Measurements from ENCODE around the gene MMP23B. TPM values are rescaled to one million over a fixed set of nuclear protein-coding genes. Genes with fewer than 3 reads are reported as not detected.

MMP23B gene
- total and polyA plus RNA-seq, 2 experiments from 2014 or later = 15.8 to 16.2 TPM

GRCh38 chr1:1582585-1583346 is 49.2 kb upstream of the MMP23B start:
- H3K27ac Mint-ChIP-seq = no peak overlapping the region
- TF ChIP-seq REST (IDR thresholded peaks at IDR 0.05; ENCODE audit: unreplicated experiment) = no peak
- TF ChIP-seq POLR2AphosphoS5 (IDR thresholded peaks at IDR 0.05; ENCODE audit: low read depth) = no peak
- no peak for TF ChIP-seq STAT1 (IDR thresholded peaks at IDR 0.05; ENCODE audit: unreplicated experiment)
- TF ChIP-seq ETS1 (IDR thresholded peaks at IDR 0.05) = no peak
- no peak for TF ChIP-seq CREB1 (CRISPR knock-in tag; IDR thresholded peaks at IDR 0.05; ENCODE audit: low read depth)
- no peak for TF ChIP-seq ZNF462 (CRISPR knock-in tag; IDR thresholded peaks at IDR 0.05)
- TF ChIP-seq ZNF114 (CRISPR knock-in tag; IDR thresholded peaks at IDR 0.05) = no peak
- TF ChIP-seq JUNB (IDR thresholded peaks at IDR 0.05; ENCODE audit: unreplicated experiment) = no peak
- TF ChIP-seq EZH2 (IDR thresholded peaks at IDR 0.05; ENCODE audit: low read depth, unreplicated experiment) = no peak
- no peak for TF ChIP-seq ZNF331 (CRISPR knock-in tag; IDR thresholded peaks at IDR 0.05; ENCODE audit: low read depth)
- no peak for TF ChIP-seq EZH2phosphoT487 (IDR thresholded peaks at IDR 0.05; ENCODE audit: unreplicated experiment)
- TF ChIP-seq CTCF (conservative IDR thresholded peaks at IDR 0.05; ENCODE audit: low read depth in 2 of 2) = no peak
- TF ChIP-seq NANOG (IDR thresholded peaks at IDR 0.05; ENCODE audit: borderline replicate concordance) = no peak
- no peaks in the 10 kb centered on the region for H3K27me3 ChIP-seq (ENCODE audit: insufficient read depth)
- H3K36me3 Mint-ChIP-seq (ENCODE audit: low read depth) = no peaks in the 10 kb centered on the region
- no peak overlapping the region for H3K27ac ChIP-seq (ENCODE audit: low read depth)
- H3K9me2 ChIP-seq (ENCODE audit: insufficient read depth) = no peaks in the 10 kb centered on the region
- peaks cover 5% of the 10 kb centered on the region for H3K27me3 Mint-ChIP-seq (ENCODE audit: insufficient read depth, low read depth, poor library complexity)
- no peaks in the 10 kb centered on the region for H3K4me1 ChIP-seq (ENCODE audit: insufficient read depth)
- DNase-seq (ENCODE audit: low spot score) (no peak), ATAC-seq (no peak)
- H4K20me1 ChIP-seq (replicated peaks; ENCODE audit: insufficient read depth) = no peaks in the 10 kb centered on the region
- H3K79me2 ChIP-seq (replicated peaks; ENCODE audit: insufficient read depth) = no peaks in the 10 kb centered on the region
- no peaks in the 10 kb centered on the region for H3K36me3 ChIP-seq (ENCODE audit: insufficient read depth)
- no peak overlapping the region for H3K4me3 Mint-ChIP-seq
- H3K9me3 Mint-ChIP-seq = no peaks in the 10 kb centered on the region
- no peak overlapping the region for H3K4me3 ChIP-seq
- no peak overlapping the region for H2AFZ ChIP-seq
- no peak overlapping the region for H3K4me2 ChIP-seq
- no peaks in the 10 kb centered on the region for H3F3A ChIP-seq (replicated peaks; ENCODE audit: low read depth)
- H3K4me1 Mint-ChIP-seq = peaks cover 6% of the 10 kb centered on the region; the same call in 2 of the 3 replicates

All from GM23338 (cell line).